ENCODE results near the gene C12orf42.

C12orf42 gene

DNA sequence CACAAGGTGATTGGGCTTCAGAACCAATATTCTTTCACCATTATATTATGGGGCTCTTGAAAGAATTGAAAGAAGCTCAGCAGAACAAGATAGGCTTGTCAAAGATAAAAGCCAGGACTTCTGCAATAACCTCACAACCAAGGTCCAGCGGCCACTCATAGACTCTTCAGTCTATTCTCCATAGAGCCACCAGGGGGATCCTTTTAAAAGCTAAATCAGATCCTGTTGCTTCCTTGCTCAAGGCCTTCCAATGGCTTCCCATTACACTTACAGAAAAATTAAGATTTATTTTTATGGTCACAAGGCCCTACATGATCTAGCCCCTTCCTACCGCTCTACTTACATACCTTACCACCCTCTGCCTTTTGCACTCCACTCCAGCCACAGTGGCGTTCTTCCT is 169.6 kb downstream of the C12orf42 start:
- H3K36me3 Mint-ChIP-seq (ENCODE audit: low read depth), result no peaks in the 10 kb centered on the region
- no peaks in the 10 kb centered on the region for H3K27me3 Mint-ChIP-seq
- H3K9me3 Mint-ChIP-seq, result no peaks in the 10 kb centered on the region
- intact Hi-C loops (cut with micrococcal nuclease), result loop anchor here (2.0 kb wide), 1 partner anchor 223 kb away; no protein-coding TSS in a partner anchor
- H3K27ac Mint-ChIP-seq, result no peak overlapping the region
- no peaks in the 10 kb centered on the region for H3K4me1 Mint-ChIP-seq (ENCODE audit: low read depth)
- H3K4me3 Mint-ChIP-seq, result no peak overlapping the region

DNA sequence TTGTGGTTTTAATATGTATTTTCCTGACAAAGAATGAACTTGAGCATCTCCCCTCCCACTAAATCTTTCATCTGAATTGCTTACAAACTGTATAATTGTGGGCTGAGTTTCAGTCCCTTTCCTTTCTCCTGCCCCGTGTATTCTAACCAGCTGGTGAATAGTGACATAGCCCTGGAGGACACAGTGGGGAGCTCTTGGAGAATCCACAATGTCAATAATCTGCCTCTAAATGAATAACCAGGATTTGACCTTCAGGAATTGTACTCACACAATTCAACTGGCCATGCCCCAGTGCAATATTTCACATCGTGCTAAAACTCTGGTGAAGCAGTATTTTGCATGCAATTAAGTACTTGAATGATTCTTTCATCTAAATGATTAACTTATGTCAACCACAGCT is 177.2 kb downstream of the C12orf42 start:
- no peak overlapping the region for H3K27ac Mint-ChIP-seq
- H3K4me3 Mint-ChIP-seq, result no peak overlapping the region
- no peaks in the 10 kb centered on the region for H3K36me3 Mint-ChIP-seq (ENCODE audit: low read depth)
- H3K27me3 Mint-ChIP-seq, result no peaks in the 10 kb centered on the region
- peaks cover 8% of the 10 kb centered on the region for H3K9me3 Mint-ChIP-seq
- intact Hi-C loops (cut with micrococcal nuclease), result no loop called here
- H3K4me1 Mint-ChIP-seq (ENCODE audit: low read depth), result no peaks in the 10 kb centered on the region

DNA sequence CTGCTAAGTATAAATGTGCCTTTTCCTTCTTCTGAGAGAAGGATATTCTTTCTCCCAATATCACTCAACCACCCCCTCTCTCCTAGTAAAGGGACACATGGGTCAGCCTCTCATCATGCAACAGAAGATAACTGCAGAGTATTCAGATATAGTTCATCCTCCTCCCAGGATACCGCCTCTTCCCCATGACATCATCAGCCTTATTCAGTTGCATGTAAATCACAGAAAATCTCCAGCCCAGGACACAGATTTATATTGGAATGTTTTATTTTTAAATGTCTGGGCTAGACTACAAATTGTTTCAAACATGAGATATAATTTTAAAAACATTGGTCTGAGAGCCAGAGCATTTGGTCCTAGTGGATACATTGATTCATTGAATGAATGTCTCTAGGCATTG is 178.5 kb downstream of the C12orf42 start:
- intact Hi-C loops (cut with micrococcal nuclease), result no loop called here
- H3K36me3 Mint-ChIP-seq (ENCODE audit: low read depth), result no peaks in the 10 kb centered on the region

DNA sequence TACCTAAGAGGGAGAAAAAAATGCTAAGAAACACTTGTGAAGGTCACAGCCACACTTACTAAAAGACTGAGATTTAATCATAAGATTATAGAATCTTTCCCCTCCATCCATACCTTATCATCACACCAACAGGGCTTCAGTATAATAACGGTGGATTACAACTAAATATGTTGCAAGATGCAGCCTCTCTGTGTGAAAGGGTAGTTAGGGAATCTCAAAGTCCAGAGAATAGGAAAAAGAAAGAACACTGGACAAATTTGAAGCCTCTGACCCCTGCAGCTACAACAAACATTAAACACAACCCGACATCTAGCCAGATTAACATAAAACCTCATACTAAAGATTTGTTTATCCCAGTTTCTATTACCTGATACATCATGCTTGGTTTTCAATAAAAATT is 181.0 kb downstream of the C12orf42 start:
- Mint-ChIP-seq H3K27ac (no peak overlapping the region), H3K9me3 (peaks cover 8% of the 10 kb centered on the region), H3K4me1 (ENCODE audit: low read depth) (no peaks in the 10 kb centered on the region), H3K27me3 (no peaks in the 10 kb centered on the region), H3K36me3 (ENCODE audit: low read depth) (no peaks in the 10 kb centered on the region), H3K4me3 (no peak overlapping the region)
- intact Hi-C loops (cut with micrococcal nuclease), result no loop called here

More for the DNA sequence above, 178.5 kb downstream of the C12orf42 start:
- no peak overlapping the region for H3K27ac Mint-ChIP-seq
- H3K4me1 Mint-ChIP-seq (ENCODE audit: low read depth), result no peaks in the 10 kb centered on the region
- peaks cover 8% of the 10 kb centered on the region for H3K9me3 Mint-ChIP-seq
- H3K4me3 Mint-ChIP-seq, result no peak overlapping the region
- H3K27me3 Mint-ChIP-seq, result no peaks in the 10 kb centered on the region

DNA sequence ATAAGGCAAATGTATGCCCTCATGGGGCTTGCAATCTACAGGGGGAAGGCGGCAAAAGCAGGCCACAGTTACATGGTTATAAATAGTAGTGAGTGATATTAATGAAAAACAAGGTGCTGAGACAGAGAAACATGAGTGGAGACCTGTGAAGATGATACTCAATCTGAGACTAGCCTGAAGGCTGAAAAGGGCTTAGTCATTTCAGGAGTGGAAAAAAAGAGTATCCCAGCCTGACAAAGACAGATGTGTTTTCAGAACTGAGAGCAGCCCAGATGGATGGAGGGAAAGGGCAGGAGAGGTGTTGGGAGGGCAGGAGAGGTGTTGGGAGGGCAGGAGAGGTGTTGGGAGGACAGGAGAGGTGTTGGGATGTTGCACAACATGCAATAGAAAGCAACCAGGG is 181.9 kb downstream of the C12orf42 start:
- intact Hi-C loops (cut with micrococcal nuclease), result no loop called here
- H3K4me3 Mint-ChIP-seq, result no peak overlapping the region

DNA sequence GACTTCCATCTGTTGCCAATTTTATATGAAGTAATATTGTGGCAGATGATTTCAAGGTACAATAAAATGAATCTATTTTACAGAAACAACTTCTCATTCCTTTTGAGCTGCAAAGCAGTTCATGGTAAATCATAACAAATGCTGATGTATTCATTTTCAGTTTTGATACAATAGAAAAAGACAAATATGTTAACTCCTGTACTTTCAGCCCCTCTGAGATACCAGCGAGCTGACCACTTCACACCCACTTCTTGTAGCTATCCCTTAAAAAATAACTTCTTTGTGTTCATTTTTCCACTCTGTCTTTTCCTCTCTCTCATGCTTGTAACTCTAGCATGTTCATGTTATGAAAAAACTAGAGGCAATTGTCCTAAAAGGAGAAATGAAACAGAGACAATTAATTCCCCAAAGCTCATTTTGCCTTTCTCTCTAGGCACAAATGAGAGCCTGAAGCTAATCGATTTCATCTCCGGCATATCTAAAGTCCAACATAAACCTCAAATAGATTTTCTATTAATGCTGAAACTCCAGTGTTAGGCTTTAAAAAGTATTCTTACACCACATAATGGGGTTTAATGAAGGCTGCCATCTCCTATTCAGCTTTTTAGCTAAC is 182.9 kb downstream of the C12orf42 start:
- Mint-ChIP-seq H3K27ac (no peak overlapping the region), H3K4me3 (no peak overlapping the region)

More for the DNA sequence above, 181.9 kb downstream of the C12orf42 start:
- no peaks in the 10 kb centered on the region for H3K36me3 Mint-ChIP-seq (ENCODE audit: low read depth)
- no peaks in the 10 kb centered on the region for H3K4me1 Mint-ChIP-seq (ENCODE audit: low read depth)
- no peak overlapping the region for H3K27ac Mint-ChIP-seq
- peaks cover 8% of the 10 kb centered on the region for H3K9me3 Mint-ChIP-seq
- no peaks in the 10 kb centered on the region for H3K27me3 Mint-ChIP-seq

DNA sequence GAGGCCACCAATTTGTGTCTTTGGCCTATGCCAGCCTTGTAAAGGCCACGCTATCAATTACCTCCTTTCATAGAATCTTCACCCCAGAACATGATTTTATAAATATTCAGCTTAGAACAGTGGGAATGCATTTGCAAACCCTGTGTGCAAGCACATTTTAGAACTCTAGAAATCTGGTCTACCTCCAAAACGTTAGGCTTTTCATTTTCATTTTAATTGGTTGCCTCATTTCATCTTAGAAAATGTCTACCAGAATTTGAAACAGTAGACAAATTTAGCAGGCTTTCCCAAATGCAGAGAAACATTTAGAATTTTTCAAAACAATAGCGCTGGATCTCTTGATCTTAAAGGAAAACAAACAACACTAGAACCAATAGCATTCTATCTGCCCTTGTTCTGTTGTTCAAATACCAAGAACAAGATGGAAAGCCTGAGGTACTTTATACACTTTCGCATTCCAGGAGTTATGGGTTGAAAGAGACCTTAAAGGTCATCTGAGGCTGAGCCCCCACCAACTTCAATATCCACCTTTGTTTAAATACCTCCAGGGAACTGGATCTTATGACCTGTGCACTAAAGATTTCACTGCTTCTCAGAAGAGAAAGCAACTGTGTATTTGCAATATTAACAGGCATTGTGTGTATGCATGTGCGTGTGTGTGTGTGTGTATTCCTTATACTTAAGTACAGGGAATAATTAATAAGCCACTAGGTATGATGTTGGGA is 185.1 kb downstream of the C12orf42 start:
- intact Hi-C loops (cut with micrococcal nuclease), result no loop called here
- no peaks in the 10 kb centered on the region for H3K9me3 Mint-ChIP-seq
- no peaks in the 10 kb centered on the region for H3K36me3 Mint-ChIP-seq (ENCODE audit: low read depth)
- H3K4me1 Mint-ChIP-seq (ENCODE audit: low read depth), result no peaks in the 10 kb centered on the region
- H3K27me3 Mint-ChIP-seq, result no peaks in the 10 kb centered on the region
- no peak overlapping the region for H3K4me3 Mint-ChIP-seq
- H3K27ac Mint-ChIP-seq, result no peak overlapping the region

More for the DNA sequence above, 182.9 kb downstream of the C12orf42 start:
- intact Hi-C loops (cut with micrococcal nuclease), result no loop called here
- no peaks in the 10 kb centered on the region for H3K4me1 Mint-ChIP-seq (ENCODE audit: low read depth)
- H3K36me3 Mint-ChIP-seq (ENCODE audit: low read depth), result no peaks in the 10 kb centered on the region
- H3K27me3 Mint-ChIP-seq, result no peaks in the 10 kb centered on the region
- H3K9me3 Mint-ChIP-seq, result peaks cover 8% of the 10 kb centered on the region

DNA sequence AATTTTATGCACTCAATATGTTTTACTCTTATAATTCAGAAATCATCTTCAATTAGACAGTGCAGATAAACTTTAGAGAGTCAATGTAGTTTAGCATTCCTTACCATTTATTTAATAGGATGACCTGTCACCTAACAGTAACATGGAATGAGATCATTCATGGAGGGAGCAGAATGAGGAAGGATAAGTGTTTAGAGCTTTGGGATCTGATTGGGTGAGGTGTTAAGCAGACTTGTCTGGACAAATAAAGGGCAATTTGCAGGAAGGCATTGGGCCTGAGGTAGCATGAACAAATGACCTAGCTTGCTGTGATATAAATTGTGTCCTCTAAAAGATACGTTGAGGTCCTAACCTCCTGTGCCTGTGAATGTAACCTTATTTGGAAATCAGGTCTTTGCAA is 187.4 kb downstream of the C12orf42 start:
- Mint-ChIP-seq H3K27ac (no peak overlapping the region), H3K27me3 (no peaks in the 10 kb centered on the region), H3K9me3 (no peaks in the 10 kb centered on the region), H3K36me3 (ENCODE audit: low read depth) (no peaks in the 10 kb centered on the region), H3K4me1 (ENCODE audit: low read depth) (no peaks in the 10 kb centered on the region), H3K4me3 (no peak overlapping the region)
- intact Hi-C loops (cut with micrococcal nuclease), result no loop called here

DNA sequence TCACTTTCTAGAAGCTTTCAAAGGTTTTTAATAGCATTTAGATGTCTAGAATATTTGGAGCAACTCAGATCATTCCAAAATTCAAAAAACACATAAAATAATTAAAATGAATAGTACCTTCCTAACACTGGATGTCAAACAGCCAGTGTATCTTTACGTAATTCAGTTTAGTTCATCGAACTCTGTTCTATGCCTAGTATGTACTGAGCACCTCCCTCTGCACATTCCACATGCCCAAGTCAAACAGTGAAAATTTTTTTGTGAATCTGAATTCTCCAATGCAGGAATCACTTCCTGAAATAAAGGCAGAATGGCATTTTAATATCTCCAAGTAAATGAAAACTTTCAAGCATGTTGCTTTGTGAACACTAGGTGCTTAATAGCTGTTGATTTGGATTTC is 192.3 kb downstream of the C12orf42 start:
- intact Hi-C loops (cut with micrococcal nuclease), result no loop called here
- no peaks in the 10 kb centered on the region for H3K4me1 Mint-ChIP-seq (ENCODE audit: low read depth)

DNA sequence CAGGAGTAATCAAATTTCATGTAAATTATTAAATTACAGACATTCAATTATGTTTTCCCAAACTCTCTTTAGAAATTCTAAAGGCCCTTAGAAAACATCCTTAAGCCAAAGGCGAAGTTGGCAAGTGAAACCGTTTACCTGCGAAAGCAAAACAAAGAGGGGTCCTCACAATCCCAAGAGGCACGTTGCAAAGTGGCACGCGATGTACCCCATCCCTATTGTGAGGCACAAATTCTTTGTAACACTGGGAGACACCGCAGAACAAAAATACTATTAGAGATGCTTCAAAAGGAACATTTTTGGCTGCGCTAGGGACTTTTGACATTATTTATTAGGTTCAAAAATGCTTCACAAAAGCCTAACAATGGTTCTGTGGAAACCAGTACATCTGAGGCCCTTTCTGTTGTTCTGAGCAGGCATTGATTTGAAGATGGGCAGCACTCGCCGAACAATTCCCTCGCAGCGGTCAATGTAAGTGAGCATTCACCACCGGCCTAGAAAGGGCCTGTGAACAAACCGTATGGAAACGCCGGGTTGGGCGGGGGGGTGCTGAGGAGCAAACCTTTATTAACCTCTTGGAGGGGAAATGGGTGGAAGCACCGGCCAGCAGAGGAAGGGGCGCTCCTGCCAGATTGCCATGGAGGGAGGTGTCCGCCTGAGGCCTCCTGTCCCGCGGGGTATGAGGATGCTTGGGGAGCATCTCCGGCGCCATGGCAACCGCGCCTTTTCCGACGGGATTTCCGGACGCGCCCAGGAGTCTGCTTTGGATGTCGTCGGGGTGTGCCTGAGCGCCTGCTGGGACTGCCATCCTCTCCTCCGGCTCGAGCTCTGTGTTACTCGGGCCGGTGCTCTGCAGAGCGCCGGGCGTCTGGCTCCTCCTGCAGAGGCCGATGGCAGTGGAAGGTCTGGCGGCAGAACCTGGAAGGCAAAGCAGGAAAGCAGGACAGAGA is 193.9 kb downstream of the C12orf42 start:
- peaks cover 12% of the 10 kb centered on the region for H3K27me3 Mint-ChIP-seq
- no peak overlapping the region for H3K27ac Mint-ChIP-seq
- no peaks in the 10 kb centered on the region for H3K9me3 Mint-ChIP-seq
- no peak overlapping the region for H3K4me3 Mint-ChIP-seq
- H3K36me3 Mint-ChIP-seq (ENCODE audit: low read depth), result no peaks in the 10 kb centered on the region
- no peaks in the 10 kb centered on the region for H3K4me1 Mint-ChIP-seq (ENCODE audit: low read depth)
- intact Hi-C loops (cut with micrococcal nuclease), result no loop called here

More for the DNA sequence above, 192.3 kb downstream of the C12orf42 start:
- no peaks in the 10 kb centered on the region for H3K36me3 Mint-ChIP-seq (ENCODE audit: low read depth)
- H3K27me3 Mint-ChIP-seq, result peaks cover 12% of the 10 kb centered on the region
- H3K27ac Mint-ChIP-seq, result no peak overlapping the region
- H3K4me3 Mint-ChIP-seq, result no peak overlapping the region
- no peaks in the 10 kb centered on the region for H3K9me3 Mint-ChIP-seq

DNA sequence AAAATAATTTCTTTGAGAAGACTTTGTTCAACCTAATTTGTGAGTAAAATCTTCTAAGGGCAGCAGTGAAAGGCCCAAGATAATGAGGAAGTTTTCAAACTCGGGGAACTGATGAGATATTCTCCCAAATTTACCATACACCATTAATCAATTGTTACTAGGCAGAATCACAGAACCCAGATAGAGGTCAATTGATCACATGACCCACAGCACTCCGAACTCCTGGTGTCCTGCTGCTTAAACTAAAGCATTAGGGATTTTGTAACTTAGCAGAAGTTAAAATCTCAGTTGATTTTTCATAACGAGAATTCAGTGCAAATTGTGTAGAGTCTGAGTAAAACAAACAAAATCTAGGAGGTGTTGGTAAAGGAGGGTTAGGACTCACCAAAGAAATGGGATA is 207.8 kb downstream of the C12orf42 start:
- no peak overlapping the region for H3K4me3 Mint-ChIP-seq
- no peaks in the 10 kb centered on the region for H3K27me3 Mint-ChIP-seq
- H3K9me3 Mint-ChIP-seq, result no peaks in the 10 kb centered on the region
- H3K27ac Mint-ChIP-seq, result no peak overlapping the region
- intact Hi-C loops (cut with micrococcal nuclease), result no loop called here
- no peaks in the 10 kb centered on the region for H3K4me1 Mint-ChIP-seq (ENCODE audit: low read depth)
- no peaks in the 10 kb centered on the region for H3K36me3 Mint-ChIP-seq (ENCODE audit: low read depth)

DNA sequence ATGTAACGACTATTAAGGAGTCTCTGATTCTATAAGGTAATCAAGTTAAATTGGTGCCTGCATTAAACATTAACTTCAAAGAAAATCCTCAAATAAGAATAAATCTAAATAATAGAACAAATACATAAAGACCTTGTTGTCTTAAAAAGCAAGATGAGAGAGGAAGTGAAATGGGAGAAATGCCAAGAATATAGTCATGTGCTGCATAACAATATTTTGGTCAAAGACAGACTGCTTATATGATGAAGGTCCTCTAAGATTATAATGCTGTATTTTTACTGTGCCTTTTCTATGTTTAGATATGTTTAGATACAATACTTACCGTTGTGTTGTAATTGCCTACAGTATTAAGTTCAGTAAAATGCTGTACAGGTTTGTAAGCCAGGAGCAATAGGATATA is 213.6 kb downstream of the C12orf42 start:
- intact Hi-C loops (cut with micrococcal nuclease), result no loop called here
- H3K27ac Mint-ChIP-seq, result no peak overlapping the region
- H3K27me3 Mint-ChIP-seq, result no peaks in the 10 kb centered on the region
- H3K4me3 Mint-ChIP-seq, result no peak overlapping the region
- H3K4me1 Mint-ChIP-seq (ENCODE audit: low read depth), result no peaks in the 10 kb centered on the region
- H3K36me3 Mint-ChIP-seq (ENCODE audit: low read depth), result no peaks in the 10 kb centered on the region
- H3K9me3 Mint-ChIP-seq, result no peaks in the 10 kb centered on the region

DNA sequence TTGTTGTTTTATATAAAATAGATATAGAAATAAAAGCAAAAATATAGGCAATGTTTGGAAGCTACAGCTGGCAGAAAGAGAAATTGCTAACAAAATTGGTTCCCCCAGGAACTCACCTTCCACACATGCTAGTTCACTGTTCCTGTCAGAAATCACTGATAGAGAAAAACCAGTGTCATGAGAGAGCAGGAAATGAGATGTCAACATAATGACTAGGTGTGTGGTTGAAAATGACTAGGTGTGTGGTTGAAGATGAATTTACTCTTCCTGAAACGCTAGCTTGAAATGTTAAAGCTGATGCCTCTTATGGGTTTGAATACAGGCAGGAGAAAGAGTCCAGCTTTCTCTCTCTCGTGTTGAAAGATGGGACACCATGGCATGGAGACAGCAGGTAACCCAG is 216.3 kb downstream of the C12orf42 start:
- Mint-ChIP-seq H3K36me3 (ENCODE audit: low read depth) (no peaks in the 10 kb centered on the region), H3K4me1 (ENCODE audit: low read depth) (no peaks in the 10 kb centered on the region), H3K4me3 (no peak overlapping the region), H3K9me3 (no peaks in the 10 kb centered on the region), H3K27me3 (no peaks in the 10 kb centered on the region), H3K27ac (no peak overlapping the region)
- intact Hi-C loops (cut with micrococcal nuclease), result no loop called here

DNA sequence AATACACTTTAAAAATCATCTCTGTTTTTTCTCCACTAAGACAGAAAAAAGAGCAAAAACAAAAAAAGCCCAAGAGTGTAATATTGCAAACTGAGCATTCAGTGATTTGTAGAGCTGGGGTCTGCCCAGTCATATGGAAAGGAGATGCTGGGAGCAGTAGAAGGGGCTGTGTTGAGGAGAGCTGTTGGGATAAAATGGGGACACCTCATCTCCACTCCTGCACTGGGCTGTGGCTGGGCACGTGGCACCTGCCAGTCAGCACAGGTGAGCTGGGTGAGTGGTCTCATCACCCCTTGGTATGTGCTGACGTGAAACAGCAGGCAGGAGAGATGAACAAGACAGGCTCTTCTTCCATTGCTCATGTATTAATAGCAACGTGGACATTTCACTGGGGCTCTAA is 217.4 kb downstream of the C12orf42 start:
- intact Hi-C loops (cut with micrococcal nuclease), result no loop called here
- H3K27ac Mint-ChIP-seq, result no peak overlapping the region
- no peaks in the 10 kb centered on the region for H3K4me1 Mint-ChIP-seq (ENCODE audit: low read depth)
- H3K4me3 Mint-ChIP-seq, result no peak overlapping the region
- H3K27me3 Mint-ChIP-seq, result no peaks in the 10 kb centered on the region
- no peaks in the 10 kb centered on the region for H3K36me3 Mint-ChIP-seq (ENCODE audit: low read depth)
- no peaks in the 10 kb centered on the region for H3K9me3 Mint-ChIP-seq
